GDM1 (cell line): ENCODE results near the gene ATXN7L1.

Experiments
- DNase-seq: peaks from one replicate; lab custom pipeline; 2025; lab: John Stamatoyannopoulos, UW

The ATXN7L1 gene

DNA sequence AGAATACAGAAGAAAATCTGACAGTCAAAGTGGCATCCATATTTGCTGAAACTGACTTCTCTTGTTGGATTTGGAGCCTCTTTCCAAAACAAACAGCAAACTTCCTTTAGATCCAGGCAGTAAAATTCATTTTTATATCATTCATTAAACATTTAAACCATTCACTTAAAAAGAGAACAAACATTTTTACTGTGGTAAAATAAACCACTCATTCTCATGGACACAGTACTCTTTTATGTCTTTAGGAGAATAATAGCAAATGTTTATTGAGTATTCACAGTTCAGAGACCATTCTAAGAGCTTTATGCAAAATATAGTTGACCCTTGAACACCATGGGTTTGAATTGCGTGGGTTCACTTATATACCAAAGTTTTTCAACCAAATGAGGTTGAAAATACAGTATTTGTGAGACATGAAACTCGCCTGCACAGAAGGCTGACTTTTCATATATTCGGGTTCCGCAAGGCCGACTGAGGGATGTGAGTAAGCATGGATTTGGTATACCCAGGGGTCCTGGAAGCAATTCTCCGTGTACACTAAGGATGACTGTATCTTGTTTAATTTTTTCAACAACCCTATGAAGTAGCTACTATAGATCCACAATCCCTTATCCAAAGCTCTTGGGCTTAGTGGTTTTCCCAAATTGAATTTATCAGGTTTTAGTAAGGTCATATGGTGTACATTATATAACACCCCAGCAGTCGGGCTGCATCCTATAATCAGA lies 49.1 kb downstream of the ATXN7L1 start:
- DNase-seq, result no peak

GRCh38 chr7:105826143-105826542 lies 50.3 kb downstream of the ATXN7L1 start:
- no peak for DNase-seq

GRCh38 chr7:105825371-105825770 lies 51.0 kb downstream of the ATXN7L1 start:
- DNase-seq, result no peak

GRCh38 chr7:105822806-105823205 lies 53.6 kb downstream of the ATXN7L1 start:
- no peak for DNase-seq

DNA sequence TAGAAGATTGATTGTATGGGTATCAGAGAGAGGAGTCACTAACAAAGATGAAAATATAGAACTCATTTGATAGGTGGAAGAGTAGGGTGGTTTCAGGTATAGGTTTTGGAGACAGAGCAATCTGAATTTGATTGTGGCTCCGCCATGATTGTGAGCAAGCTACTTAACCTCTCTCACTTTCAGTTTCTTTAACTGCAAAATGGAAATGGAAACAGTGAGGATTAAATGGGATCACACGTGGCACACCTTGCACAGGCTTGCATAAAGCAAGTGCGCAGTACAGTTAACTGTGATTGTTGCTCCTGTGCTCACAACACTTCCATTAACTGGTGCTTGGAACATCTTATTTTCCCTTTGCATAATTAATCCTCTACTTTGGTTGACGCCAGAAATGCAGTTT lies 54.9 kb downstream of the ATXN7L1 start:
- DNase-seq, result no peak

GRCh38 chr7:105820363-105821066 lies 55.9 kb downstream of the ATXN7L1 start:
- no peak for DNase-seq

DNA sequence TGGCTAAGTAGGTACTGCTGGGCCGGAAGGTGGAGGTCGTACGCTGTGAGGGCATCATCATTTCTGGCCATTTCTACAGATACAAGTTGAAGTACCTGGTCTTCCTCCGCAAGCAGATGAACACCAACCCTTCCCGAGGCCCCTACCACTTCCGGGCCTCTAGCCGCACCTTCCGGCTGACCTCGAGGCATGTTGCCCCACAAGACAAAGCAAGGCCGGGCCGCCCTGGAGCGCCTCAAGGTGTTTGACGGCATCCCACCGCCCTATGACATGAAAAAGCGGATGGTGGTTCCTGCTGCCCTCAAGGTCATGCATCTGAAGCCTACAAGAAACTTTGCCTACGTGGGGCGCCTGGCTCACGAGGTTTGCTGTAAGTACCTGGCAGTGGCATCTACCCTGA lies 56.8 kb downstream of the ATXN7L1 start:
- no peak for DNase-seq

- DNase-seq, result no peak
Measured at GRCh38 chr7:105816954-105817615, 59.3 kb downstream of the ATXN7L1 start.

GRCh38 chr7:105816266-105816843 lies 60.0 kb downstream of the ATXN7L1 start:
- DNase-seq, result no peak

DNA sequence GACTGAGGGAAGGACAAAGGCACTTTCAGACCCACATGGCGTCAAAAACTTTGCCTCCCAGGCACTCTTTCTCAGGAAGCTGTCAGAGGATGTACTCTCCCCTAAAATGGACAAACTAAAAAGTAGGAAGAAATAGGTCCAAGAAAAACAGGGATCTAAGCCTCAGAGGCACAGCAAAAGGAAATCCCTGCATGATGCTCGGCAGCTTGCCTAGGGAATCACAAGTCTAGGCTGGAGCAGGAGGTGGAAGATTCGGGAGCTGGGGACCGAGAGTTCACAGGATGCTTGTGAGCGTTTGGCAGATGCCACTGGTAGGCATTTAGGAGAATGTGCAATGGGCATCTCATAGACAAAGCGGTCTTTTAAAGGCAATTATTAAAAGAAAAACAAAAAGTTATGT lies 60.8 kb downstream of the ATXN7L1 start:
- no peak for DNase-seq

DNA sequence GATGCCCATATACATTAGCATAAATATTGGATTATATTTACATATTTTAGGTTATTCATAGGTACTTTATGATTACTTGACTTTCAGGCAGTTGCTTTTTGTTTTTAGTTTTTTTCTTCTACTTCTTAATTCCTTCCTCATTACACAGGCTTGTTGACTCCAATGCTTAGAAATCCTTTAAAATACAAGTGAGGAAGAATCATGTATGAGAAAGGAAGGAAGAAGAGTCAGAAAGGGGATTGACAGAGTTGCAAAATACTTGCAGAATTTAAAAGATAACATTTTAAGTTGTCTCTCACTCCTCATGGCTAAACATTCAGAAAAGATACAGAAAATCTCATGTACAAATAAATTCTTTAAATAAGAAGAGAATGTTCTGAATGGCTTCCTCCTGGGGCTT lies 61.9 kb downstream of the ATXN7L1 start:
- no peak for DNase-seq

DNA sequence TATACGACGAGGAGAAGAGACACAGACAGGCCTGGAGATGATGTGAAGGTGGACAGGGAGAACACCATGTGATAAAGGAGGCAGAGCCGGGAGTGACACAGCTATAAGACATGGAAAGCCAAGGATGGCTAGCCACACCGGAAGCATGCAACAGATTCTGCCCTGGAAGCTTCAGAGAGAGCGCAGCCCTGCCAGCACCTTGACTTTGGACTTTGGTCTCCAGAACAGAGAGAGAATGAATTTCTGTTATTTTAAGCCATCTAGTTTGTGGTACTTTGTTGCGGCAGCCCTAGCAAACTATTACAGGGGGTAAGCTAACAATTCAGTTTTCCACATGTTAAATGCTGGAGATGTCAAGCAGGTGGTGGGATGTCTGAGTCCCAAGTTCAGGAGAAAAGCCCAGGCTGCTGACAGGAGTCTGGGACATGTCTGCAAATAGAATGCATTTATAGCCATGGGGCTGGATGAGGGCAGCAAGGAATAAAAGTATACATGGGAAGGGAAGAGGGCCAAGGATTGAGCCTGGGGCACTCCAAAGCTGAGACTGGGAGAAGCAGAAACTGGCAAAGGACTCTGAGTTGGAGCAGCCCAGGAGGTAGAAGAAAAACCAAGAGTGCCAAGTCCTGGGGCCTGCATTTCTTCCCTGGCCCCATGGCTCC lies 65.1 kb downstream of the ATXN7L1 start:
- DNase-seq, result no peak

- no peak for DNase-seq
Measured at GRCh38 chr7:105810556-105810955, 65.8 kb downstream of the ATXN7L1 start.

DNA sequence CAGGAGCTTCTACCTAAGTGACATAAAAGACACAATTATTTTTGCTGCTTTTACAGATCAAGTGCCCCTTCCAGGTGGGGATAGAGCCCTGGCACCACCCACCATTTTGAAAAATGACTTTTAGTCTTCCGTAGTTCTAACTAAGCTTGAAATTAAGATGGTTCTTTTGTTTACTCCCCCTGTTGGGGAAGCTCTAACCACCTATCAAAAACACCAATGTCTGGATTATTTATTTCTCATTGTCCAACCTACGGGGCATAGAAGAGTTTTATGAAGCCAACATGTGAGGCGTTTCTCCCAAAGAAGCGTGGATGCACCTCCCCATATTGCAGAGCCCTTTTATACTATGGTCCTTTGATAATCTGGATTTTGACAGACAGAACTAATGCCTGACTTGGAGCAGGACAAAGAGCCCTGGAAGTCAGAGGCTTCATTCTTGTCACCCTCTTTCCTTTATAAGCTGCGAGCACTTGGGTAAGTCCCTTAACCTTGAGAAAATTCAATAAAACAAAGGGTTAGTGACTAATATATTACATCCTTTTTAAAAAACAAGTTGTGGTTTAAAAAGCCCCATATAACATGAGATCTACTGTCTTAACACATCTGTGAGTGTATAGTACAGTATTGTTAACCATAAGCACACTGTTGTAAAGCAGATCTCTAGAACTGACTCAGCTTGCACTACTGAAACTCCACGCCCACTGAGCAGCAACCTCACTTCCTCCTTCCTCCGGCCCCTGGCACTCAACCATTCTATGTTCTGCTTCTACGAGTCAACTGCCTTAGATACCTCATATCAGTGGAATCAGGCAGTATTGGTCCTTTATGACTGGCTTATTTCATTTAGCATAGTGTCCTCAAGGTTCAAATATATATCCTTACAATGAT lies 67.5 kb downstream of the ATXN7L1 start:
- peak; percentile 30 for DNase-seq

DNA sequence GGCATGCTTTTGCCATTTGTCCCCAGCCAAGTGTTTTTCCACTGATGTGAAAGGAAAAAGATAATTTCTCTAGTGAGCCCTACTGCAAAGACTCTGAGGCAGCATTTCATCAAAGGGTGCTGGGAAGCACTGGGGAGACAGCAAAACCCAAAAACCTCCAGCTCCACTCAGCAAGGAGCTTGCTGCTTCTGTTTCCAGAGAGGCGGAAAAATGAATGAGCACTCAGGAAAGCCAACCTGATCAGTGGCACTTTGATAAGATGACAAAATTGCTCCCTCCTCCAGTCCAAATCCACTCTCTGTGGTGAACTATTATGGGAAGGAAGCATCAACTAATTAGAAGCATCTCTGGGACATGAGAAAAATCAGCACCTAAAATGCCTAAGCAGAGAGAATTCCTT lies 68.2 kb downstream of the ATXN7L1 start:
- DNase-seq, result no peak

- no peak for DNase-seq
Measured at GRCh38 chr7:105807448-105807762, 69.0 kb downstream of the ATXN7L1 start.

- peak; percentile 37 for DNase-seq
Measured at GRCh38 chr7:105806592-105807447, 69.6 kb downstream of the ATXN7L1 start.

- no peak for DNase-seq
Measured at GRCh38 chr7:105805447-105806019, 70.9 kb downstream of the ATXN7L1 start.

- DNase-seq, result no peak
Measured at GRCh38 chr7:105803429-105803736, 73.0 kb downstream of the ATXN7L1 start.
